GM23338 (cell line): Measurements from ENCODE around the gene CACNA2D4. TPM values are rescaled to one million over a fixed set of nuclear protein-coding genes. Genes with fewer than 3 reads are reported as not detected.

ENCODE experiments used
- ATAC-seq: fragments of 200-7000 bp; cut with Tn5 transposase; 3 replicates; pipeline ENCODE4 v1.9.1; 2020
- DNase-seq: peaks from one replicate; pipeline ENCODE4 v3.0.0-alpha.2; 2015; ENCODE audit warnings: low spot score
- H2AFZ ChIP-seq: fragments of 200-600 bp; sonication (generic); 2 replicates; pipeline ENCODE4 v1.8.0; 2016; ENCODE audit warnings: antibody characterized with exemption, mild to moderate bottlenecking, moderate library complexity
- H3F3A ChIP-seq: fragments of 200-600 bp; sonication (generic); replicated peaks from 2 replicates; pipeline ENCODE4 v1.8.0; 2017; ENCODE audit warnings: antibody characterized with exemption, mixed run types, low read depth
- H3K27ac ChIP-seq: fragments of 200-600 bp; sonication (generic); 2 replicates; pipeline ENCODE4 v1.6.1; 2016; ENCODE audit warnings: low read depth
- H3K27me3 ChIP-seq: fragments of 200-600 bp; sonication (generic); 2 replicates; pipeline ENCODE4 v1.8.0; 2016; ENCODE audit warnings: mild to moderate bottlenecking, mixed run types, moderate library complexity; ENCODE audit not compliant: insufficient read depth
- H3K36me3 ChIP-seq: fragments of 200-600 bp; sonication (generic); 2 replicates; pipeline ENCODE4 v1.8.0; 2016; ENCODE audit warnings: mild to moderate bottlenecking; ENCODE audit not compliant: insufficient read depth
- H3K4me1 ChIP-seq: fragments of 200-600 bp; sonication (generic); 2 replicates; pipeline ENCODE4 v1.8.0; 2016; ENCODE audit warnings: mild to moderate bottlenecking, moderate library complexity; ENCODE audit not compliant: insufficient read depth
- H3K4me2 ChIP-seq: fragments of 200-600 bp; sonication (generic); 2 replicates; pipeline ENCODE4 v1.7.1; 2017; ENCODE audit warnings: mixed run types
- H3K4me3 ChIP-seq: fragments of 200-600 bp; sonication (generic); 2 replicates; pipeline ENCODE4 v1.6.1; 2016; ENCODE audit warnings: mixed run types
- H3K79me2 ChIP-seq: fragments of 200-600 bp; sonication (generic); replicated peaks from 2 replicates; pipeline ENCODE4 v1.8.0; 2017; ENCODE audit warnings: mild to moderate bottlenecking; ENCODE audit not compliant: insufficient read depth
- H3K9me2 ChIP-seq: fragments of 200-600 bp; sonication (generic); 2 replicates; pipeline ENCODE4 v1.8.0; 2017; ENCODE audit not compliant: insufficient read depth
- H4K20me1 ChIP-seq: fragments of 200-600 bp; sonication (generic); replicated peaks from 2 replicates; pipeline ENCODE4 v1.8.0; 2017; ENCODE audit warnings: mild to moderate bottlenecking; ENCODE audit not compliant: insufficient read depth
- H3K27ac Mint-ChIP-seq: 2 replicates; pipeline ENCODE4 v1.8.0; 2020; ENCODE audit warnings: inconsistent platforms, mild to moderate bottlenecking, moderate library complexity, mixed read lengths
- H3K27me3 Mint-ChIP-seq: 3 replicates; pipeline ENCODE4 v1.8.0; 2022; ENCODE audit warnings: low read depth, mild to moderate bottlenecking, moderate library complexity, mixed read lengths, inconsistent platforms; ENCODE audit not compliant: insufficient read depth, poor library complexity
- H3K36me3 Mint-ChIP-seq: 3 replicates; pipeline ENCODE4 v1.8.0; 2021; ENCODE audit warnings: low read depth, mild to moderate bottlenecking, inconsistent platforms, moderate library complexity, mixed read lengths
- H3K4me1 Mint-ChIP-seq: 3 replicates; pipeline ENCODE4 v1.8.0; 2020; ENCODE audit warnings: mild to moderate bottlenecking, inconsistent platforms, mixed read lengths
- H3K4me3 Mint-ChIP-seq: 3 replicates; pipeline ENCODE4 v1.8.0; 2021; ENCODE audit warnings: moderate library complexity, mild to moderate bottlenecking, inconsistent platforms, mixed read lengths
- H3K9me3 Mint-ChIP-seq: 3 replicates; pipeline ENCODE4 v1.8.0; 2020; ENCODE audit warnings: moderate library complexity, mild to moderate bottlenecking, inconsistent platforms, mixed read lengths
- CREB1 ChIP-seq: fragments of 250-450 bp; sonication (Bioruptor Pico); IDR thresholded peaks from 2 replicates; pipeline ENCODE4 v1.5.0; 2020; ENCODE audit warnings: low read depth, mild to moderate bottlenecking, moderate library complexity
- CTCF ChIP-seq, 2 experiments: fragments of 200-600 bp in 1 of 2; sonication (generic) in 1 of 2; conservative IDR thresholded peaks; 2 replicates each; pipeline versions ENCODE4 v1.5.1 to v1.6.1; 2016 to 2017; ENCODE audit warnings: antibody characterized with exemption in 2 of 2, low read depth in 2 of 2, mild to moderate bottlenecking in 2 of 2, moderate library complexity in 1 of 2
- ETS1 ChIP-seq: IDR thresholded peaks from 2 replicates; pipeline ENCODE4 v1.6.1; 2016; ENCODE audit warnings: antibody characterized with exemption
- EZH2 ChIP-seq: fragments of 200-600 bp; sonication (generic); IDR thresholded peaks from one replicate; pipeline ENCODE4 v1.8.0; 2017; ENCODE audit warnings: antibody characterized with exemption, mild to moderate bottlenecking, low read depth; ENCODE audit not compliant: unreplicated experiment
- EZH2phosphoT487 ChIP-seq: fragments of 200-600 bp; sonication (generic); IDR thresholded peaks from one replicate; pipeline ENCODE4 v1.8.1; 2018; ENCODE audit warnings: antibody characterized with exemption; ENCODE audit not compliant: unreplicated experiment
- JUNB ChIP-seq: IDR thresholded peaks from one replicate; pipeline ENCODE4 v1.6.1; 2016; ENCODE audit warnings: antibody characterized with exemption; ENCODE audit not compliant: unreplicated experiment
- NANOG ChIP-seq: IDR thresholded peaks from 2 replicates; pipeline ENCODE4 v1.6.1; 2016; ENCODE audit warnings: antibody characterized with exemption, borderline replicate concordance
- POLR2AphosphoS5 ChIP-seq: IDR thresholded peaks from 2 replicates; pipeline ENCODE4 v1.6.1; 2016; ENCODE audit warnings: antibody characterized with exemption, low read depth
- STAT1 ChIP-seq: IDR thresholded peaks from one replicate; pipeline ENCODE4 v1.6.1; 2016; ENCODE audit warnings: antibody characterized with exemption; ENCODE audit not compliant: unreplicated experiment
- ZNF114 ChIP-seq: fragments of 250-450 bp; sonication (Bioruptor Pico); IDR thresholded peaks from 2 replicates; pipeline ENCODE4 v1.5.0; 2020; ENCODE audit warnings: mild to moderate bottlenecking, moderate library complexity
- ZNF331 ChIP-seq: fragments of 250-450 bp; sonication (Bioruptor Pico); IDR thresholded peaks from 2 replicates; pipeline ENCODE4 v1.5.0; 2020; ENCODE audit warnings: low read depth, mild to moderate bottlenecking, moderate library complexity
- ZNF462 ChIP-seq: fragments of 250-450 bp; sonication (Bioruptor Pico); IDR thresholded peaks from 2 replicates; pipeline ENCODE4 v1.5.0; 2020; ENCODE audit warnings: mild to moderate bottlenecking, moderate library complexity
- polyA plus RNA-seq: library from polyadenylated mRNA; unstranded; fragments of >200 nt; fragmentation: Nextera tagmentation; extraction: Ambion mirVana; gene quantifications from 2 replicates; pipeline ENCODE4 v1.2.1, GENCODE V29; 2016
- total RNA-seq: library from RNA; depleted of rRNA; stranded (reverse); fragments of >200 nt; shearing (Covaris generic); gene quantifications from 2 replicates; pipeline ENCODE4 v1.2.3, GENCODE V29; 2014

The CACNA2D4 gene
- total and polyA plus RNA-seq, 2 experiments from 2014 or later = 0.07 to 0.24 TPM

GRCh38 chr12:1781772-1782171, 136.7 kb downstream of the CACNA2D4 start:
- H3K4me1 Mint-ChIP-seq = peaks cover 1% of the 10 kb centered on the region; the same call in 2 of the 3 replicates
- peaks cover 13% of the 10 kb centered on the region; the same call in 2 of the 3 replicates for H3K36me3 Mint-ChIP-seq
- no peak overlapping the region for H3K27ac Mint-ChIP-seq
- Histone ChIP-seq H3K79me2 (peaks cover 23% of the 10 kb centered on the region), H3K36me3 (peaks cover 9% of the 10 kb centered on the region; the same call in 1 of the 2 replicates), H3K9me2 (no peaks in the 10 kb centered on the region), H3F3A (no peaks in the 10 kb centered on the region), H3K27ac (no peak overlapping the region), H3K4me2 (no peak overlapping the region), H4K20me1 (peaks cover 16% of the 10 kb centered on the region; the same call in 1 of the 2 replicates), H3K4me1 (no peaks in the 10 kb centered on the region), H3K27me3 (no peaks in the 10 kb centered on the region), H2AFZ (no peak overlapping the region), H3K4me3 (no peak overlapping the region)
- no peak for TF ChIP-seq EZH2
- no peak for TF ChIP-seq NANOG
- no peak for TF ChIP-seq JUNB
- TF ChIP-seq STAT1 = no peak
- TF ChIP-seq ZNF331 = no peak
- no peak for TF ChIP-seq CREB1
- TF ChIP-seq POLR2AphosphoS5 = no peak
- no peak for TF ChIP-seq CTCF (conservative IDR thresholded peaks at IDR 0.05; ENCODE audit: low read depth in 2 of 2)
- TF ChIP-seq EZH2phosphoT487 = no peak
- no peak for TF ChIP-seq ZNF114 (CRISPR knock-in tag)
- no peak for TF ChIP-seq ETS1
- TF ChIP-seq ZNF462 (CRISPR knock-in tag) = no peak
- ATAC-seq (peak; percentile 32; the same call in 1 of the 3 replicates), DNase-seq (peak; percentile 27)
- H3K4me3 Mint-ChIP-seq = no peak overlapping the region
- no peaks in the 10 kb centered on the region for H3K9me3 Mint-ChIP-seq
- no peaks in the 10 kb centered on the region for H3K27me3 Mint-ChIP-seq
